Measurements from ENCODE around the gene PDGFB.

GRCh38 chr22:39240831-39241793 is 3.7 kb downstream of the PDGFB start:
- TF ChIP-seq PKNOX1 (IDR thresholded peaks at IDR 0.05) (no peak), FOXK2 (IDR thresholded peaks at IDR 0.05) (no peak), SUZ12 (IDR thresholded peaks at IDR 0.05) (no peak), FOXA1 (IDR thresholded peaks at IDR 0.05) (no peak), SP1 (IDR thresholded peaks at IDR 0.05) (no peak), FOXM1 (IDR thresholded peaks at IDR 0.05; ENCODE audit: borderline replicate concordance) (no peak), BHLHE40 (IDR thresholded peaks at IDR 0.05; ENCODE audit: borderline replicate concordance) (no peak), HDGF (IDR thresholded peaks at IDR 0.05; ENCODE audit: borderline replicate concordance) (no peak; the same call in 1 of the 2 replicates), L3MBTL2 (conservative IDR thresholded peaks at IDR 0.05) (no peak; the same call in 1 of the 2 replicates), ELF4 (IDR thresholded peaks at IDR 0.05) (no peak)
